PC-9 (cell line): ENCODE data around the gene ARL6IP5. TPM values are rescaled to one million over a fixed set of nuclear protein-coding genes. Genes with fewer than 3 reads are reported as not detected.

Experiments
- BruUV-seq: library from RNA; stranded (reverse); fragments of 400-500 nt; replicated peaks from 2 replicates; lab custom pipeline; 2021; lab: Mats Ljungman, UMichigan
- CTCF ChIA-PET: fragments of 300-600 bp; sonication (Branson Sonifier 250); formaldehyde crosslinking; loops from one replicate; lab custom pipeline; 2022; ENCODE audit warnings: antibody characterized with exemption; lab: Charles Lee
- POLR2A ChIA-PET: fragments of 300-600 bp; sonication (Branson Sonifier 250); formaldehyde crosslinking; loops from one replicate; lab custom pipeline; 2022; ENCODE audit warnings: antibody characterized with exemption; ENCODE audit not compliant: unreplicated experiment; lab: Charles Lee
- DNase-seq, 2 experiments: peaks; one replicate each; pipeline versions ENCODE4 v3.0.0 to v3.0.0-alpha.2; 2015 to 2022; ENCODE audit warnings: mixed read lengths in 1 of 2
- H2AFZ ChIP-seq: fragments of 200-600 bp; sonication (generic); 2 replicates; pipeline ENCODE4 v1.8.1; 2017; ENCODE audit warnings: antibody characterized with exemption
- H3F3A ChIP-seq: fragments of 200-600 bp; sonication (generic); 2 replicates; pipeline ENCODE4 v1.8.1; 2017; ENCODE audit warnings: antibody characterized with exemption, mild to moderate bottlenecking, low read depth; ENCODE audit not compliant: insufficient read depth
- H3K27ac ChIP-seq: fragments of 200-600 bp; sonication (generic); 2 replicates; pipeline ENCODE4 v1.6.1; 2016; ENCODE audit warnings: mixed run types
- H3K27me3 ChIP-seq: fragments of 200-600 bp; sonication (generic); 2 replicates; pipeline ENCODE4 v1.6.1; 2016; ENCODE audit warnings: low read depth, mixed run types; ENCODE audit not compliant: insufficient read depth
- H3K36me3 ChIP-seq: fragments of 200-600 bp; sonication (generic); 2 replicates; pipeline ENCODE4 v1.6.1; 2016; ENCODE audit warnings: low read depth, mixed run types
- H3K4me1 ChIP-seq: fragments of 200-600 bp; sonication (generic); replicated peaks from 2 replicates; pipeline ENCODE4 v1.6.1; 2016; ENCODE audit warnings: mixed run types; ENCODE audit not compliant: insufficient read depth
- H3K4me2 ChIP-seq: fragments of 200-600 bp; sonication (generic); 2 replicates; pipeline ENCODE4 v1.6.1; 2017; ENCODE audit warnings: mixed run types
- H3K4me3 ChIP-seq: fragments of 200-600 bp; sonication (generic); 2 replicates; pipeline ENCODE4 v1.6.1; 2016; ENCODE audit warnings: mixed run types
- H3K79me2 ChIP-seq: fragments of 200-600 bp; sonication (generic); 2 replicates; pipeline ENCODE4 v1.6.1; 2017; ENCODE audit warnings: low read depth, mixed run types
- H3K9me2 ChIP-seq: fragments of 200-600 bp; sonication (generic); 2 replicates; pipeline ENCODE4 v1.8.1; 2017; ENCODE audit warnings: mild to moderate bottlenecking; ENCODE audit not compliant: insufficient read depth
- H3K9me3 ChIP-seq: fragments of 200-600 bp; sonication (generic); 2 replicates; pipeline ENCODE4 v1.8.1; 2016; ENCODE audit warnings: low read depth; ENCODE audit not compliant: insufficient read depth
- H4K20me1 ChIP-seq: fragments of 200-600 bp; sonication (generic); 2 replicates; pipeline ENCODE4 v1.8.1; 2017; ENCODE audit not compliant: insufficient read depth
- EZH2 ChIP-seq: fragments of 200-600 bp; sonication (generic); IDR thresholded peaks from 2 replicates; pipeline ENCODE4 v1.8.0; 2017; ENCODE audit warnings: antibody characterized with exemption, low read depth
- intact Hi-C: fragments of 100-400 bp; cut with micrococcal nuclease; formaldehyde crosslinking; loops from one replicate; pipeline ENCODE4 v1.10.0; 2022; ENCODE audit not compliant: unreplicated experiment
- total RNA-seq: library from RNA; stranded (reverse); gene quantifications from 2 replicates; pipeline ENCODE4 v1.2.3, GENCODE V29; 2021
- TF ChIP-seq, protein P1 (sequence below): fragments of 200-600 bp; sonication (generic); conservative IDR thresholded peaks from 2 replicates; pipeline ENCODE4 v1.6.1; 2017; ENCODE audit warnings: mixed run types, antibody characterized with exemption, mild to moderate bottlenecking, moderate library complexity

The ARL6IP5 gene
- total RNA-seq, 1 experiment from 2014 or later, result 45.7 TPM

DNA sequence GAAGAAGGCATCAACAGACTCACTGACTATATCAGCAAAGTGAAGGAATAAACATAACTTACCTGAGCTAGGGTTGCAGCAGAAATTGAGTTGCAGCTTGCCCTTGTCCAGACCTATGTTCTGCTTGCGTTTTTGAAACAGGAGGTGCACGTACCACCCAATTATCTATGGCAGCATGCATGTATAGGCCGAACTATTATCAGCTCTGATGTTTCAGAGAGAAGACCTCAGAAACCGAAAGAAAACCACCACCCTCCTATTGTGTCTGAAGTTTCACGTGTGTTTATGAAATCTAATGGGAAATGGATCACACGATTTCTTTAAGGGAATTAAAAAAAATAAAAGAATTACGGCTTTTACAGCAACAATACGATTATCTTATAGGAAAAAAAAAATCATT is 19.8 kb downstream of the ARL6IP5 start:
- no peak overlapping the region for H3K4me2 ChIP-seq
- BruUV-seq, result TSS peak; percentile 12
- H3K9me3 ChIP-seq, result no peaks in the 10 kb centered on the region
- no peaks in the 10 kb centered on the region for H3K79me2 ChIP-seq
- POLR2A ChIA-PET, result no interaction called here
- H3K4me3 ChIP-seq, result no peak overlapping the region
- peaks cover 3% of the 10 kb centered on the region; the same call in 1 of the 2 replicates for H3K36me3 ChIP-seq
- no peaks in the 10 kb centered on the region for H3K27me3 ChIP-seq
- H3K27ac ChIP-seq, result no peak overlapping the region
- H3K4me1 ChIP-seq, result peaks cover 9% of the 10 kb centered on the region; the same call in 1 of the 2 replicates
- no peaks in the 10 kb centered on the region for H4K20me1 ChIP-seq
- intact Hi-C loops, result no loop called here
- TF ChIP-seq, protein P1, sequence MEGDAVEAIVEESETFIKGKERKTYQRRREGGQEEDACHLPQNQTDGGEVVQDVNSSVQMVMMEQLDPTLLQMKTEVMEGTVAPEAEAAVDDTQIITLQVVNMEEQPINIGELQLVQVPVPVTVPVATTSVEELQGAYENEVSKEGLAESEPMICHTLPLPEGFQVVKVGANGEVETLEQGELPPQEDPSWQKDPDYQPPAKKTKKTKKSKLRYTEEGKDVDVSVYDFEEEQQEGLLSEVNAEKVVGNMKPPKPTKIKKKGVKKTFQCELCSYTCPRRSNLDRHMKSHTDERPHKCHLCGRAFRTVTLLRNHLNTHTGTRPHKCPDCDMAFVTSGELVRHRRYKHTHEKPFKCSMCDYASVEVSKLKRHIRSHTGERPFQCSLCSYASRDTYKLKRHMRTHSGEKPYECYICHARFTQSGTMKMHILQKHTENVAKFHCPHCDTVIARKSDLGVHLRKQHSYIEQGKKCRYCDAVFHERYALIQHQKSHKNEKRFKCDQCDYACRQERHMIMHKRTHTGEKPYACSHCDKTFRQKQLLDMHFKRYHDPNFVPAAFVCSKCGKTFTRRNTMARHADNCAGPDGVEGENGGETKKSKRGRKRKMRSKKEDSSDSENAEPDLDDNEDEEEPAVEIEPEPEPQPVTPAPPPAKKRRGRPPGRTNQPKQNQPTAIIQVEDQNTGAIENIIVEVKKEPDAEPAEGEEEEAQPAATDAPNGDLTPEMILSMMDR, result no peak
- TF ChIP-seq EZH2, result no peak
- no peaks in the 10 kb centered on the region; the same call in 1 of the 2 replicates for H3F3A ChIP-seq
- DNase-seq, result no peak
- CTCF ChIA-PET, result interaction anchor here (0.7 kb wide), 1 partner anchor 22 kb away, joined by 3 read pairs; no protein-coding TSS in a partner anchor
- no peak overlapping the region for H2AFZ ChIP-seq
- H3K9me2 ChIP-seq, result no peaks in the 10 kb centered on the region

DNA sequence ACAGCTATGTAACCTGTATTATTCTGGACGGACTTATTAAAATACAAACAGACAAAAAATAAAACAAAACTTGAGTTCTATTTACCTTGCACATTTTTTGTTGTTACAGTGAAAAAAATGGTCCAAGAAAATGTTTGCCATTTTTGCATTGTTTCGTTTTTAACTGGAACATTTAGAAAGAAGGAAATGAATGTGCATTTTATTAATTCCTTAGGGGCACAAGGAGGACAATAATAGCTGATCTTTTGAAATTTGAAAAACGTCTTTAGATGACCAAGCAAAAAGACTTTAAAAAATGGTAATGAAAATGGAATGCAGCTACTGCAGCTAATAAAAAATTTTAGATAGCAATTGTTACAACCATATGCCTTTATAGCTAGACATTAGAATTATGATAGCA is 20.6 kb downstream of the ARL6IP5 start:
- Histone ChIP-seq H3K79me2 (no peaks in the 10 kb centered on the region), H3K4me3 (no peak overlapping the region), H4K20me1 (no peaks in the 10 kb centered on the region), H2AFZ (no peak overlapping the region), H3K4me1 (peaks cover 9% of the 10 kb centered on the region; the same call in 1 of the 2 replicates), H3K36me3 (peaks cover 3% of the 10 kb centered on the region; the same call in 1 of the 2 replicates), H3K9me3 (no peaks in the 10 kb centered on the region), H3F3A (no peaks in the 10 kb centered on the region; the same call in 1 of the 2 replicates), H3K4me2 (no peak overlapping the region), H3K9me2 (no peaks in the 10 kb centered on the region), H3K27me3 (no peaks in the 10 kb centered on the region), H3K27ac (no peak overlapping the region)
- no peak for DNase-seq
- intact Hi-C loops, result no loop called here
- TF ChIP-seq, protein P1, result no peak
- no peak for TF ChIP-seq EZH2
- no TSS peak for BruUV-seq
- CTCF ChIA-PET, result interaction anchor here (0.6 to 1.3 kb wide), 3 partner anchors 19 to 90 kb away, joined by 3 to 11 read pairs (median 8); no protein-coding TSS in a partner anchor
- POLR2A ChIA-PET, result interaction anchor here (0.6 to 0.7 kb wide), 4 partner anchors 8 to 306 kb away, joined by 3 to 18 read pairs (median 5); no protein-coding TSS in a partner anchor

DNA sequence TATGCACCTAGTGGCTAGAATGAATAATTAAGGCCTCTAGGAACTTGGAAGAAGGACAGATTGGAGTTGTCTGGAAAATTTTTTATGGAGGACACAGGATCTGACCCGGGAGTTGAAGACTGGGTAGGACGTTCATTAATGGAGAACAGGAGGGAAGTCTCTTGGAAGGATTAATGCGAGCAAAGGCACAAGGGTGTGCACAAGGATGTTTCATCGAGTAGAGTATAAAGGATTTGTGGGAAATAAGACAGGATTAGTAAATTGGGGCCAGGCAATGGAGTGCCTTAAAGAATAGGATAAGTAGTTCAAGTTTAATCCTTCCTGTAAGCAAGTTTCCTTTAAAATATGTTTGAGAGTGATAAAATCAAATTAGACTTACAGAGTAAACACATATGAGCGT is 23.1 kb downstream of the ARL6IP5 start:
- DNase-seq, result no peak
- Histone ChIP-seq H2AFZ (no peak overlapping the region), H3K4me2 (no peak overlapping the region), H3K9me2 (no peaks in the 10 kb centered on the region), H3K4me1 (no peaks in the 10 kb centered on the region), H3K4me3 (no peak overlapping the region), H3K27me3 (no peaks in the 10 kb centered on the region), H3K27ac (no peak overlapping the region), H3K9me3 (no peaks in the 10 kb centered on the region), H3K36me3 (peaks cover 3% of the 10 kb centered on the region; the same call in 1 of the 2 replicates), H4K20me1 (no peaks in the 10 kb centered on the region), H3F3A (no peaks in the 10 kb centered on the region; the same call in 1 of the 2 replicates), H3K79me2 (no peaks in the 10 kb centered on the region)
- ChIA-PET POLR2A (interaction anchor here (0.5 kb wide), 1 partner anchor 18 kb away, joined by 22 read pairs; no protein-coding TSS in a partner anchor), CTCF (no interaction called here)
- no TSS peak for BruUV-seq
- intact Hi-C loops, result no loop called here
- TF ChIP-seq, protein P1, result no peak
- no peak for TF ChIP-seq EZH2
